Glomerular endothelial cell (primary cell): ENCODE results near the gene SREK1IP1. TPM values are rescaled to one million over a fixed set of nuclear protein-coding genes. Genes with fewer than 3 reads are reported as not detected.

Source experiments
- DNase-seq: peaks from one replicate; pipeline ENCODE4 v3.0.0-alpha.2; 2011; ENCODE audit warnings: low read depth, low spot score; ENCODE audit errors: extremely low read depth
- total RNA-seq: library from RNA; depleted of rRNA; stranded (reverse); fragments of >200 nt; gene quantifications from 2 replicates; pipeline ENCODE4 v1.2.3, GENCODE V29; 2015

SREK1IP1 gene
- total RNA-seq, 1 donor from 2014 or later = 8.8 TPM

- no peak for DNase-seq
These were observed 80.1 kb downstream of the SREK1IP1 start for GRCh38 chr5:64688391-64688790.

- no peak for DNase-seq
These were observed 82.6 kb downstream of the SREK1IP1 start for GRCh38 chr5:64685866-64686265.

GRCh38 chr5:64682608-64683007 lies 85.9 kb downstream of the SREK1IP1 start:
- DNase-seq = no peak

- no peak for DNase-seq
These were observed 88.2 kb downstream of the SREK1IP1 start for GRCh38 chr5:64680289-64680688.

- no peak for DNase-seq
These were observed 90.1 kb downstream of the SREK1IP1 start for GRCh38 chr5:64678374-64678773.

- DNase-seq = no peak
These were observed 96.8 kb downstream of the SREK1IP1 start for GRCh38 chr5:64671678-64672077.

GRCh38 chr5:64670277-64670676 lies 98.2 kb downstream of the SREK1IP1 start:
- DNase-seq = no peak

Other genes with a start within 250 kb of the SREK1IP1 start
- gene SHISAL2B, start 78.2 kb downstream of the SREK1IP1 start, total RNA-seq = not detected in 2 replicates
- gene CWC27, start 239 bp upstream of the SREK1IP1 start, total RNA-seq = 12.7 and 24.0 TPM in 2 replicates